ENCODE measurements around the gene GPD2. TPM values are rescaled to one million over a fixed set of nuclear protein-coding genes. Genes with fewer than 3 reads are reported as not detected.

GPD2 gene
- total RNA-seq, 1 experiment from 2014 or later = 62.5 TPM

GRCh38 chr2:156430236-156430979 is 5.8 kb upstream of the GPD2 start:
- DNase-seq (ENCODE audit: unreplicated experiment) = no peak
- no peak for TF ChIP-seq CTCF (IDR thresholded peaks at IDR 0.05; ENCODE audit: unreplicated experiment)
- POLR2A ChIA-PET = interaction anchor here (0.7 to 2.8 kb wide), 11 partner anchors 13 to 636 kb away, joined by 3 to 11 read pairs (median 5); no protein-coding TSS in a partner anchor
- BruUV-seq (replicated peaks) = no TSS peak
- no peaks in the 10 kb centered on the region for H3K36me3 Mint-ChIP-seq (ENCODE audit: insufficient read depth, unreplicated experiment)
- CTCF ChIA-PET = interaction anchor here (0.6 to 1.6 kb wide), 7 partner anchors 14 to 1058 kb away, joined by 3 to 4 read pairs (median 3); no protein-coding TSS in a partner anchor
- intact Hi-C loops (cut with micrococcal nuclease) = loop anchor here (5.0 kb wide), 1 partner anchor 392 kb away; no protein-coding TSS in a partner anchor
- no peaks in the 10 kb centered on the region for H3K27me3 Mint-ChIP-seq (ENCODE audit: insufficient read depth, unreplicated experiment)
- H3K4me1 Mint-ChIP-seq (ENCODE audit: insufficient read depth, unreplicated experiment) = peaks cover 20% of the 10 kb centered on the region
- H3K27ac Mint-ChIP-seq (ENCODE audit: low read depth, unreplicated experiment) = peak overlapping the region; percentile 89
- H3K9me3 Mint-ChIP-seq (ENCODE audit: unreplicated experiment) = no peaks in the 10 kb centered on the region
- H3K4me3 Mint-ChIP-seq (ENCODE audit: unreplicated experiment) = no peak overlapping the region

- H3K36me3 Mint-ChIP-seq (ENCODE audit: insufficient read depth, unreplicated experiment) = no peaks in the 10 kb centered on the region
- no peak overlapping the region for H3K4me3 Mint-ChIP-seq (ENCODE audit: unreplicated experiment)
- H3K27me3 Mint-ChIP-seq (ENCODE audit: insufficient read depth, unreplicated experiment) = no peaks in the 10 kb centered on the region
- intact Hi-C loops (cut with micrococcal nuclease) = loop anchor here (5.0 kb wide), 1 partner anchor 391 kb away; no protein-coding TSS in a partner anchor
- peak; percentile 74 for DNase-seq (ENCODE audit: unreplicated experiment)
- BruUV-seq (replicated peaks) = no TSS peak
- H3K9me3 Mint-ChIP-seq (ENCODE audit: unreplicated experiment) = no peaks in the 10 kb centered on the region
- POLR2A ChIA-PET = interaction anchor here (0.7 to 2.8 kb wide), 9 partner anchors 14 to 96 kb away, joined by 3 to 11 read pairs (median 7); no protein-coding TSS in a partner anchor
- H3K27ac Mint-ChIP-seq (ENCODE audit: low read depth, unreplicated experiment) = peak overlapping the region; percentile 89
- peaks cover 20% of the 10 kb centered on the region for H3K4me1 Mint-ChIP-seq (ENCODE audit: insufficient read depth, unreplicated experiment)
- TF ChIP-seq CTCF (IDR thresholded peaks at IDR 0.05; ENCODE audit: unreplicated experiment) = no peak
- CTCF ChIA-PET = interaction anchor here (1.6 kb wide), 1 partner anchor 96 kb away, joined by 4 read pairs; no protein-coding TSS in a partner anchor
These were observed 5.2 kb upstream of the GPD2 start for GRCh38 chr2:156430980-156431358.

- no TSS peak for BruUV-seq (replicated peaks)
- no peaks in the 10 kb centered on the region for H3K9me3 Mint-ChIP-seq (ENCODE audit: unreplicated experiment)
- peaks cover 34% of the 10 kb centered on the region for H3K4me1 Mint-ChIP-seq (ENCODE audit: insufficient read depth, unreplicated experiment)
- ChIA-PET CTCF (interaction anchor here (0.8 to 2.3 kb wide), 2 partner anchors 94 to 100 kb away, joined by 4 to 10 read pairs; no protein-coding TSS in a partner anchor), POLR2A (interaction anchor here (4.5 to 5.3 kb wide), 3 partner anchors 35 to 100 kb away, joined by 52 to 90 read pairs (median 74); partner anchors contain the start of gene NR4A2)
- intact Hi-C loops (cut with micrococcal nuclease) = loop anchor here (5.0 kb wide), 1 partner anchor 388 kb away; no protein-coding TSS in a partner anchor
- H3K27ac Mint-ChIP-seq (ENCODE audit: low read depth, unreplicated experiment) = peak overlapping the region; percentile 77
- no peak for DNase-seq (ENCODE audit: unreplicated experiment)
- H3K36me3 Mint-ChIP-seq (ENCODE audit: insufficient read depth, unreplicated experiment) = no peaks in the 10 kb centered on the region
- TF ChIP-seq CTCF (IDR thresholded peaks at IDR 0.05; ENCODE audit: unreplicated experiment) = no peak
- H3K27me3 Mint-ChIP-seq (ENCODE audit: insufficient read depth, unreplicated experiment) = no peaks in the 10 kb centered on the region
- peak overlapping the region; percentile 88 for H3K4me3 Mint-ChIP-seq (ENCODE audit: unreplicated experiment)
These were observed 1.5 kb upstream of the GPD2 start for GRCh38 chr2:156434461-156435291.
